IPS-20b (cell line): ENCODE data around the gene NFIA.

ENCODE experiments used
- H3K27ac ChIP-seq: one replicate; pipeline ENCODE4 v1.5.1; 2013; ENCODE audit warnings: low read length
- H3K27me3 ChIP-seq: 2 replicates; pipeline ENCODE4 v1.6.1; 2013; ENCODE audit warnings: mild to moderate bottlenecking, low read length, inconsistent platforms; ENCODE audit not compliant: insufficient read depth
- H3K36me3 ChIP-seq: 2 replicates; pipeline ENCODE4 v1.6.1; 2013; ENCODE audit warnings: low read depth, mild to moderate bottlenecking, inconsistent platforms, low read length, moderate library complexity; ENCODE audit not compliant: insufficient read depth
- H3K4me1 ChIP-seq: 2 replicates; pipeline ENCODE4 v1.6.1; 2013; ENCODE audit warnings: mild to moderate bottlenecking, control low read depth, inconsistent platforms, low read length, moderate library complexity; ENCODE audit not compliant: insufficient read depth
- H3K4me3 ChIP-seq: 2 replicates; pipeline ENCODE4 v1.5.1; 2013; ENCODE audit warnings: mild to moderate bottlenecking, low read length, inconsistent platforms
- H3K9ac ChIP-seq: 2 replicates; pipeline ENCODE4 v1.6.1; 2013; ENCODE audit warnings: low read depth, mild to moderate bottlenecking, inconsistent platforms, low read length, moderate library complexity
- H3K9me3 ChIP-seq: 2 replicates; pipeline ENCODE4 v1.6.1; 2013; ENCODE audit warnings: mild to moderate bottlenecking, low read depth, low read length, inconsistent platforms; ENCODE audit not compliant: insufficient read depth

Gene NFIA

GRCh38 chr1:61368876-61369275 lies 286.5 kb downstream of the NFIA start:
- H3K27ac ChIP-seq, result no peak overlapping the region
- H3K36me3 ChIP-seq, result no peaks in the 10 kb centered on the region
- H3K4me3 ChIP-seq, result no peak overlapping the region
- no peak overlapping the region for H3K9ac ChIP-seq
- H3K9me3 ChIP-seq, result no peaks in the 10 kb centered on the region
- no peaks in the 10 kb centered on the region for H3K4me1 ChIP-seq
- H3K27me3 ChIP-seq, result no peaks in the 10 kb centered on the region

- no peak overlapping the region for H3K4me3 ChIP-seq
- H3K27ac ChIP-seq, result no peak overlapping the region
- no peaks in the 10 kb centered on the region for H3K4me1 ChIP-seq
- no peaks in the 10 kb centered on the region for H3K27me3 ChIP-seq
- H3K36me3 ChIP-seq, result no peaks in the 10 kb centered on the region
- H3K9ac ChIP-seq, result no peak overlapping the region
- no peaks in the 10 kb centered on the region for H3K9me3 ChIP-seq
These were observed 288.0 kb downstream of the NFIA start for GRCh38 chr1:61370177-61370912.

- Histone ChIP-seq H3K4me3 (no peak overlapping the region), H3K9ac (no peak overlapping the region), H3K27ac (no peak overlapping the region), H3K4me1 (no peaks in the 10 kb centered on the region), H3K9me3 (no peaks in the 10 kb centered on the region), H3K27me3 (no peaks in the 10 kb centered on the region), H3K36me3 (no peaks in the 10 kb centered on the region)
These were observed 288.5 kb downstream of the NFIA start for GRCh38 chr1:61370913-61371279.

- H3K27ac ChIP-seq, result no peak overlapping the region
- H3K9ac ChIP-seq, result no peak overlapping the region
- H3K27me3 ChIP-seq, result no peaks in the 10 kb centered on the region
- H3K9me3 ChIP-seq, result no peaks in the 10 kb centered on the region
- no peaks in the 10 kb centered on the region for H3K36me3 ChIP-seq
- no peak overlapping the region for H3K4me3 ChIP-seq
- no peaks in the 10 kb centered on the region for H3K4me1 ChIP-seq
These were observed 290.6 kb downstream of the NFIA start for GRCh38 chr1:61372944-61373343.

- Histone ChIP-seq H3K4me3 (no peak overlapping the region), H3K9me3 (no peaks in the 10 kb centered on the region), H3K9ac (no peak overlapping the region), H3K36me3 (no peaks in the 10 kb centered on the region), H3K4me1 (no peaks in the 10 kb centered on the region), H3K27ac (no peak overlapping the region), H3K27me3 (no peaks in the 10 kb centered on the region)
These were observed 291.8 kb downstream of the NFIA start for GRCh38 chr1:61374156-61374555.

GRCh38 chr1:61375082-61375880 lies 292.9 kb downstream of the NFIA start:
- Histone ChIP-seq H3K27ac (no peak overlapping the region), H3K4me3 (no peak overlapping the region), H3K36me3 (no peaks in the 10 kb centered on the region), H3K4me1 (no peaks in the 10 kb centered on the region), H3K27me3 (no peaks in the 10 kb centered on the region), H3K9ac (no peak overlapping the region), H3K9me3 (no peaks in the 10 kb centered on the region)

- no peaks in the 10 kb centered on the region for H3K4me1 ChIP-seq
- no peak overlapping the region for H3K27ac ChIP-seq
- no peaks in the 10 kb centered on the region for H3K27me3 ChIP-seq
- H3K4me3 ChIP-seq, result no peak overlapping the region
- no peaks in the 10 kb centered on the region for H3K9me3 ChIP-seq
- no peak overlapping the region for H3K9ac ChIP-seq
- H3K36me3 ChIP-seq, result no peaks in the 10 kb centered on the region
These were observed 293.8 kb downstream of the NFIA start for GRCh38 chr1:61376151-61376550.

- no peaks in the 10 kb centered on the region for H3K36me3 ChIP-seq
- no peak overlapping the region for H3K4me3 ChIP-seq
- H3K27me3 ChIP-seq, result no peaks in the 10 kb centered on the region
- no peaks in the 10 kb centered on the region for H3K9me3 ChIP-seq
- no peak overlapping the region for H3K27ac ChIP-seq
- H3K4me1 ChIP-seq, result no peaks in the 10 kb centered on the region
- H3K9ac ChIP-seq, result no peak overlapping the region
These were observed 295.0 kb downstream of the NFIA start for GRCh38 chr1:61377242-61377958.

GRCh38 chr1:61378494-61379180 lies 296.3 kb downstream of the NFIA start:
- no peak overlapping the region for H3K27ac ChIP-seq
- H3K4me3 ChIP-seq, result no peak overlapping the region
- H3K9ac ChIP-seq, result no peak overlapping the region
- no peaks in the 10 kb centered on the region for H3K36me3 ChIP-seq
- no peaks in the 10 kb centered on the region for H3K4me1 ChIP-seq
- no peaks in the 10 kb centered on the region for H3K27me3 ChIP-seq
- H3K9me3 ChIP-seq, result no peaks in the 10 kb centered on the region

GRCh38 chr1:61379693-61380092 lies 297.3 kb downstream of the NFIA start:
- H3K27me3 ChIP-seq, result no peaks in the 10 kb centered on the region
- no peaks in the 10 kb centered on the region for H3K36me3 ChIP-seq
- H3K27ac ChIP-seq, result no peak overlapping the region
- H3K9ac ChIP-seq, result no peak overlapping the region
- no peaks in the 10 kb centered on the region for H3K4me1 ChIP-seq
- no peak overlapping the region for H3K4me3 ChIP-seq
- no peaks in the 10 kb centered on the region for H3K9me3 ChIP-seq

GRCh38 chr1:61380561-61380960 lies 298.2 kb downstream of the NFIA start:
- Histone ChIP-seq H3K4me1 (no peaks in the 10 kb centered on the region), H3K9me3 (no peaks in the 10 kb centered on the region), H3K27me3 (no peaks in the 10 kb centered on the region), H3K4me3 (no peak overlapping the region), H3K36me3 (no peaks in the 10 kb centered on the region), H3K9ac (no peak overlapping the region), H3K27ac (no peak overlapping the region)
